IMR-90 (cell line): ENCODE measurements around the gene VEGFA. TPM values are rescaled to one million over a fixed set of nuclear protein-coding genes. Genes with fewer than 3 reads are reported as not detected.

Experiments used
- ATAC-seq: fragments of 200-7000 bp; cut with Tn5 transposase; 2 replicates; pipeline ENCODE4 v1.9.1; 2020; ENCODE audit warnings: low read depth, mild to moderate bottlenecking, moderate library complexity
- BruUV-seq: library from RNA; stranded (reverse); fragments of 400-500 nt; replicated peaks from 2 replicates; lab custom pipeline; 2021; lab: Mats Ljungman, UMichigan
- CTCF ChIA-PET: fragments of 300-600 bp; formaldehyde crosslinking; extraction: SDS; loops from one replicate; lab custom pipeline; 2021; ENCODE audit warnings: antibody characterized with exemption; lab: Yijun Ruan, JAX
- POLR2A ChIA-PET: fragments of 300-600 bp; sonication (Branson Sonifier 250); formaldehyde crosslinking; loops from one replicate; lab custom pipeline; 2022; ENCODE audit warnings: antibody characterized with exemption; ENCODE audit not compliant: unreplicated experiment; lab: Charles Lee
- DNase-seq: peaks from one replicate; pipeline ENCODE4 v3.0.0; 2013
- H2AFZ ChIP-seq: replicated peaks from 2 replicates; pipeline ENCODE3; 2013; ENCODE audit warnings: low read length, mild to moderate bottlenecking; ENCODE audit not compliant: poor library complexity
- H2AK5ac ChIP-seq: 2 replicates; pipeline ENCODE4 v1.6.1; 2013; ENCODE audit warnings: low read depth, low read length, inconsistent platforms
- H2AK9ac ChIP-seq: replicated peaks from 2 replicates; pipeline ENCODE3; 2013; ENCODE audit warnings: mild to moderate bottlenecking, low read depth, low read length, moderate library complexity; ENCODE audit not compliant: poor library complexity
- H2BK120ac ChIP-seq: 2 replicates; pipeline ENCODE4 v1.6.1; 2013; ENCODE audit warnings: low read depth, low read length, inconsistent platforms
- H2BK15ac ChIP-seq: 3 replicates; pipeline ENCODE4 v1.6.1; 2013; ENCODE audit warnings: low read depth, low read length, inconsistent platforms
- H2BK20ac ChIP-seq: 2 replicates; pipeline ENCODE4 v1.6.1; 2013; ENCODE audit warnings: low read depth, mild to moderate bottlenecking, inconsistent platforms, low read length, moderate library complexity
- H2BK5ac ChIP-seq: 2 replicates; pipeline ENCODE4 v1.6.1; 2013; ENCODE audit warnings: mild to moderate bottlenecking, low read depth, low read length, inconsistent platforms; ENCODE audit not compliant: poor library complexity, severe bottlenecking
- H3K14ac ChIP-seq: replicated peaks from 2 replicates; pipeline ENCODE4 v1.6.1; 2013; ENCODE audit warnings: low read depth, low read length, inconsistent platforms
- H3K18ac ChIP-seq: 2 replicates; pipeline ENCODE4 v1.6.1; 2013; ENCODE audit warnings: low read depth, low read length, control low read depth
- H3K23ac ChIP-seq: 2 replicates; pipeline ENCODE4 v1.6.1; 2013; ENCODE audit warnings: low read depth, low read length, inconsistent platforms
- H3K27ac ChIP-seq: 2 replicates; pipeline ENCODE4 v1.5.1; 2013; ENCODE audit warnings: mild to moderate bottlenecking, control low read depth, low read length; ENCODE audit not compliant: insufficient read depth
- H3K27me3 ChIP-seq: 2 replicates; pipeline ENCODE4 v1.6.1; 2013; ENCODE audit warnings: low read length; ENCODE audit not compliant: control insufficient read depth, insufficient read depth
- H3K36me3 ChIP-seq: 2 replicates; pipeline ENCODE4 v1.6.1; 2013; ENCODE audit warnings: low read length, mixed read lengths; ENCODE audit not compliant: control insufficient read depth, insufficient read depth
- H3K4ac ChIP-seq: 2 replicates; pipeline ENCODE4 v1.6.1; 2013; ENCODE audit warnings: low read depth, low read length, inconsistent platforms
- H3K4me1 ChIP-seq: 2 replicates; pipeline ENCODE4 v1.6.1; 2013; ENCODE audit warnings: low read length, mixed read lengths; ENCODE audit not compliant: control insufficient read depth, insufficient read depth
- H3K4me2 ChIP-seq: 2 replicates; pipeline ENCODE4 v1.6.1; 2013; ENCODE audit warnings: low read depth, mild to moderate bottlenecking, control low read depth, low read length, moderate library complexity
- H3K4me3 ChIP-seq: 2 replicates; pipeline ENCODE4 v1.5.1; 2013; ENCODE audit warnings: low read depth, mild to moderate bottlenecking, control low read depth, low read length, moderate library complexity; ENCODE audit not compliant: insufficient read depth
- H3K56ac ChIP-seq: 2 replicates; pipeline ENCODE4 v1.6.1; 2013; ENCODE audit warnings: low read length, inconsistent platforms; ENCODE audit not compliant: insufficient read depth; ENCODE audit errors: extremely low read depth
- H3K79me1 ChIP-seq, 2 experiments: 2 replicates each; pipeline ENCODE4 v1.6.1; 2013; ENCODE audit warnings: low read length in 2 of 2, inconsistent platforms in 1 of 2, low read depth in 1 of 2
- H3K9ac ChIP-seq: 2 replicates; pipeline ENCODE4 v1.6.1; 2013; ENCODE audit warnings: low read depth, low read length, control low read depth
- H3K9me1 ChIP-seq: 2 replicates; pipeline ENCODE4 v1.6.1; 2013; ENCODE audit warnings: low read length, inconsistent platforms; ENCODE audit not compliant: insufficient read depth
- H3K9me3 ChIP-seq: 2 replicates; pipeline ENCODE4 v1.6.1; 2013; ENCODE audit warnings: low read length; ENCODE audit not compliant: control insufficient read depth, insufficient read depth
- H4K20me1 ChIP-seq: 2 replicates; pipeline ENCODE4 v1.6.1; 2013; ENCODE audit warnings: low read length, inconsistent platforms; ENCODE audit not compliant: insufficient read depth
- H4K5ac ChIP-seq: 2 replicates; pipeline ENCODE4 v1.6.1; 2013; ENCODE audit warnings: mild to moderate bottlenecking, low read depth, low read length, control low read depth
- H4K8ac ChIP-seq, 2 experiments: 2 replicates each; pipeline ENCODE4 v1.6.1; 2013; ENCODE audit warnings: low read depth in 2 of 2, low read length in 2 of 2, control low read depth in 1 of 2, inconsistent platforms in 1 of 2
- H4K91ac ChIP-seq: 2 replicates; pipeline ENCODE4 v1.6.1; 2013; ENCODE audit warnings: low read depth, low read length, inconsistent platforms; ENCODE audit not compliant: insufficient read depth
- BHLHE40 ChIP-seq: fragments of 150-350 bp; IDR thresholded peaks from 2 replicates; pipeline ENCODE4 v1.6.1; 2016; ENCODE audit warnings: mild to moderate bottlenecking, low read depth, low read length
- CEBPB ChIP-seq: IDR thresholded peaks from 2 replicates; pipeline ENCODE4 v1.6.1; 2012; ENCODE audit warnings: low read depth, low read length, improper control_type of control experiment
- CHD1 ChIP-seq: IDR thresholded peaks from 2 replicates; pipeline ENCODE4 v1.6.1; 2012; ENCODE audit warnings: low read depth, low read length, improper control_type of control experiment
- ELK1 ChIP-seq: fragments of 150-350 bp; IDR thresholded peaks from 2 replicates; pipeline ENCODE4 v1.6.1; 2016; ENCODE audit warnings: low read depth, mild to moderate bottlenecking, low read length, moderate library complexity, borderline replicate concordance
- FOS ChIP-seq: fragments of 150-350 bp; IDR thresholded peaks from 2 replicates; pipeline ENCODE4 v1.6.1; 2016; ENCODE audit warnings: low read depth, low read length
- MAFK ChIP-seq: IDR thresholded peaks from 2 replicates; pipeline ENCODE4 v1.6.1; 2012; ENCODE audit warnings: low read depth, low read length, improper control_type of control experiment
- MAZ ChIP-seq: IDR thresholded peaks from 2 replicates; pipeline ENCODE4 v1.6.1; 2012; ENCODE audit warnings: low read depth, mild to moderate bottlenecking, low read length, improper control_type of control experiment, moderate library complexity, borderline replicate concordance
- MXI1 ChIP-seq: IDR thresholded peaks from 2 replicates; pipeline ENCODE4 v1.6.1; 2012; ENCODE audit warnings: low read depth, mild to moderate bottlenecking, low read length, moderate library complexity, borderline replicate concordance
- NFE2L2 ChIP-seq: fragments of 150-350 bp; IDR thresholded peaks from 2 replicates; pipeline ENCODE4 v1.6.1; 2016; ENCODE audit warnings: low read depth, mild to moderate bottlenecking, low read length
- POLR2A ChIP-seq: IDR thresholded peaks from 2 replicates; pipeline ENCODE4 v1.6.1; 2012; ENCODE audit warnings: mild to moderate bottlenecking, low read depth, low read length
- RAD21 ChIP-seq: IDR thresholded peaks from 2 replicates; pipeline ENCODE4 v1.6.1; 2012; ENCODE audit warnings: low read length, improper control_type of control experiment
- RCOR1 ChIP-seq: IDR thresholded peaks from 2 replicates; pipeline ENCODE4 v1.6.1; 2012; ENCODE audit warnings: mild to moderate bottlenecking, low read length, improper control_type of control experiment; ENCODE audit not compliant: insufficient replicate concordance
- RFX5 ChIP-seq: IDR thresholded peaks from 2 replicates; pipeline ENCODE4 v1.8.0; 2012; ENCODE audit warnings: low read depth, mild to moderate bottlenecking, low read length, moderate library complexity
- SMC3 ChIP-seq: fragments of 150-350 bp; IDR thresholded peaks from 2 replicates; pipeline ENCODE4 v1.6.1; 2016; ENCODE audit warnings: low read depth, mild to moderate bottlenecking, antibody characterized with exemption, low read length, moderate library complexity
- WGBS, 2 experiments: methylation state at CpG; one replicate each; pipeline versions ENCODE4 v1.1.5 to v1.1.7; 2013; ENCODE audit warnings: missing lambda C conversion rate in 2 of 2; ENCODE audit not compliant: insufficient read length in 1 of 2; ENCODE audit errors: extremely low coverage in 2 of 2; 5-methylcytosine and 5-hydroxymethylcytosine counted together
- dilution Hi-C: fragments of 300-500 bp; cut with HindIII; formaldehyde crosslinking; loops from one replicate; pipeline ENCODE4 v1.14.3; 2018; ENCODE audit warnings: low sequenced_read_pairs; ENCODE audit not compliant: unreplicated experiment
- in situ Hi-C: fragments of 300-500 bp; cut with MboI; formaldehyde crosslinking; loops from 3 replicates; pipeline ENCODE4 v1.14.3; 2019; ENCODE audit warnings: low sequenced_read_pairs, inconsistent platforms, mixed read lengths
- intact Hi-C: fragments of 100-400 bp; cut with micrococcal nuclease; formaldehyde crosslinking; loops from 2 replicates; pipeline ENCODE4 v1.10.0; 2022
- polyA plus RNA-seq, 3 experiments: library from polyadenylated mRNA; depleted of rRNA; stranded (reverse); fragments of >200 nt; gene quantifications; 2 replicates each; pipeline ENCODE4 v1.2.3, GENCODE V29; 2012; ENCODE audit warnings: low replicate concordance in 1 of 3
- total RNA-seq: library from RNA; depleted of rRNA; stranded (reverse); fragments of >200 nt; gene quantifications from 2 replicates; pipeline ENCODE4 v1.2.3, GENCODE V29; 2012
- TF ChIP-seq, protein P1 (sequence below): conservative IDR thresholded peaks from 2 replicates; pipeline ENCODE4 v1.5.1; 2012; ENCODE audit warnings: mild to moderate bottlenecking, low read depth, low read length, improper control_type of control experiment
- TF ChIP-seq, protein P2 (sequence below): fragments of 150-350 bp; IDR thresholded peaks from 2 replicates; pipeline ENCODE4 v1.6.1; 2017; ENCODE audit warnings: mild to moderate bottlenecking, antibody characterized with exemption, low read length, low read depth

Gene VEGFA
- total and polyA plus RNA-seq, 2 of the 4 experiments (the other 2 are of a cell fraction): 190 to 234 TPM

DNA sequence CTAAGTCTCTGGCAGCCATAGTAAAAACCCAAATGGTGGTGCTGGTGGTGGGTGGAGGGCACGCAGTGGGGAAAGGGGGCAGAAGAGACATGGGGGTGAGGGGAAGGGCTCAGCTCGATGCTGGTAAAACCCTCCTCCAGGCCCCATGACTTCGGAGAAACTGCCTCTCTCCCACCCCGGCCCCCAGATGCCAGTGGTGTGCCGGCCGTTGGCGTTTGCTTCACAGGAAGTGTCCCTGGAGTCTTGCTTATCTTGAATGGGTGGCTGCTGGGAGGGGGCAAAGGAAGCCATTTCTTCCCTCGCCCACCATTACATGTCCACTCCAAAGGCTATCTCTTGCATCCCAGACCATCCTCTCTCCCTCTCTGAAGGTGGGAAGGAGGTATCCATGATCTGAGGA lies 25.4 kb downstream of the VEGFA start:
- Histone ChIP-seq H3K9me1 (peaks cover 15% of the 10 kb centered on the region), H3K56ac (no peak overlapping the region), H3K36me3 (no peaks in the 10 kb centered on the region), H4K91ac (no peak overlapping the region), H4K5ac (no peak overlapping the region), H3K4me2 (no peak overlapping the region), H3K9ac (no peak overlapping the region), H2BK5ac (no peak overlapping the region), H2AFZ (no peak overlapping the region), H2BK120ac (no peak overlapping the region), H3K79me1 (no peaks in the 10 kb centered on the region), H2AK5ac (no peak overlapping the region), H3K14ac (no peak overlapping the region), H2AK9ac (no peak overlapping the region), H2BK20ac (no peak overlapping the region), H3K4me3 (no peak overlapping the region), H4K20me1 (no peaks in the 10 kb centered on the region), H3K23ac (no peak overlapping the region), H3K27me3 (no peaks in the 10 kb centered on the region), H3K9me3 (no peaks in the 10 kb centered on the region), H2BK15ac (no peak overlapping the region), H3K18ac (no peak overlapping the region), H3K4me1 (peaks cover 20% of the 10 kb centered on the region), H3K27ac (no peak overlapping the region), H3K4ac (no peak overlapping the region), H4K8ac (no peak overlapping the region)
- CTCF ChIA-PET: no interaction called here
- dilution Hi-C loops: no loop called here
- intact Hi-C loops: no loop called here
- no CpG with 5 or more reads among the region's 8 CpGs for WGBS, 2 experiments
- TF ChIP-seq ELK1 (no peak), FOS (no peak), RFX5 (no peak), RCOR1 (no peak), NFE2L2 (no peak), CEBPB (no peak), RAD21 (no peak), MXI1 (no peak), BHLHE40 (no peak), MAFK (no peak), SMC3 (no peak), POLR2A (no peak), MAZ (no peak), CHD1 (no peak)
- TF ChIP-seq, protein P1, sequence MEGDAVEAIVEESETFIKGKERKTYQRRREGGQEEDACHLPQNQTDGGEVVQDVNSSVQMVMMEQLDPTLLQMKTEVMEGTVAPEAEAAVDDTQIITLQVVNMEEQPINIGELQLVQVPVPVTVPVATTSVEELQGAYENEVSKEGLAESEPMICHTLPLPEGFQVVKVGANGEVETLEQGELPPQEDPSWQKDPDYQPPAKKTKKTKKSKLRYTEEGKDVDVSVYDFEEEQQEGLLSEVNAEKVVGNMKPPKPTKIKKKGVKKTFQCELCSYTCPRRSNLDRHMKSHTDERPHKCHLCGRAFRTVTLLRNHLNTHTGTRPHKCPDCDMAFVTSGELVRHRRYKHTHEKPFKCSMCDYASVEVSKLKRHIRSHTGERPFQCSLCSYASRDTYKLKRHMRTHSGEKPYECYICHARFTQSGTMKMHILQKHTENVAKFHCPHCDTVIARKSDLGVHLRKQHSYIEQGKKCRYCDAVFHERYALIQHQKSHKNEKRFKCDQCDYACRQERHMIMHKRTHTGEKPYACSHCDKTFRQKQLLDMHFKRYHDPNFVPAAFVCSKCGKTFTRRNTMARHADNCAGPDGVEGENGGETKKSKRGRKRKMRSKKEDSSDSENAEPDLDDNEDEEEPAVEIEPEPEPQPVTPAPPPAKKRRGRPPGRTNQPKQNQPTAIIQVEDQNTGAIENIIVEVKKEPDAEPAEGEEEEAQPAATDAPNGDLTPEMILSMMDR: no peak
- TF ChIP-seq, protein P2, sequence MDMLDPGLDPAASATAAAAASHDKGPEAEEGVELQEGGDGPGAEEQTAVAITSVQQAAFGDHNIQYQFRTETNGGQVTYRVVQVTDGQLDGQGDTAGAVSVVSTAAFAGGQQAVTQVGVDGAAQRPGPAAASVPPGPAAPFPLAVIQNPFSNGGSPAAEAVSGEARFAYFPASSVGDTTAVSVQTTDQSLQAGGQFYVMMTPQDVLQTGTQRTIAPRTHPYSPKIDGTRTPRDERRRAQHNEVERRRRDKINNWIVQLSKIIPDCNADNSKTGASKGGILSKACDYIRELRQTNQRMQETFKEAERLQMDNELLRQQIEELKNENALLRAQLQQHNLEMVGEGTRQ: no peak
- DNase-seq: no peak
- in situ Hi-C loops: no loop called here
- POLR2A ChIA-PET: interaction anchor here (0.5 kb wide), 1 partner anchor 131 kb away, joined by 3 read pairs; no protein-coding TSS in a partner anchor
- no peak for ATAC-seq
- no TSS peak for BruUV-seq
